Neural cell (in vitro differentiated cells): ENCODE measurements around the gene TRAPPC6A. TPM values are rescaled to one million over a fixed set of nuclear protein-coding genes. Genes with fewer than 3 reads are reported as not detected.

Experiments used
- H2AFZ ChIP-seq: fragments of 200-600, 300-800 bp; sonication (generic), shearing (Covaris generic); 2 replicates; pipeline ENCODE4 v1.6.0; 2014; ENCODE audit warnings: low read depth, mild to moderate bottlenecking, antibody characterized with exemption, low read length, moderate library complexity
- H3F3A ChIP-seq: fragments of 200-600 bp; shearing (Covaris generic); 2 replicates; pipeline ENCODE4 v1.6.1; 2016; ENCODE audit warnings: mild to moderate bottlenecking, moderate library complexity, mixed read lengths, antibody characterized with exemption, low read length; ENCODE audit not compliant: insufficient read depth, poor library complexity, severe bottlenecking
- H3K27ac ChIP-seq: fragments of 200-600, 300-800 bp; sonication (generic), shearing (Covaris generic); 2 replicates; pipeline ENCODE4 v1.5.1; 2014; ENCODE audit warnings: mild to moderate bottlenecking, low read length, moderate library complexity
- H3K27me3 ChIP-seq: fragments of 300-800, 200-600 bp; sonication (generic), shearing (Covaris generic); 2 replicates; pipeline ENCODE4 v1.6.0; 2014; ENCODE audit warnings: mild to moderate bottlenecking, low read depth, low read length, moderate library complexity; ENCODE audit not compliant: insufficient read depth
- H3K36me3 ChIP-seq: fragments of 300-800, 200-600 bp; sonication (generic), shearing (Covaris generic); 2 replicates; pipeline ENCODE4 v1.5.1; 2014; ENCODE audit warnings: mild to moderate bottlenecking, antibody characterized with exemption, low read length, moderate library complexity; ENCODE audit not compliant: insufficient read depth
- H3K4me2 ChIP-seq: fragments of 300-800, 200-600 bp; sonication (generic), shearing (Covaris generic); 2 replicates; pipeline ENCODE4 v1.6.0; 2014; ENCODE audit warnings: mild to moderate bottlenecking, low read length
- H3K4me3 ChIP-seq: fragments of 300-800, 200-600 bp; sonication (generic), shearing (Covaris generic); 2 replicates; pipeline ENCODE4 v1.5.1; 2014; ENCODE audit warnings: mild to moderate bottlenecking, low read length, moderate library complexity
- H3K79me2 ChIP-seq: fragments of 200-600 bp; shearing (Covaris generic); replicated peaks from 2 replicates; pipeline ENCODE4 v1.6.0; 2014; ENCODE audit warnings: mild to moderate bottlenecking, low read length, moderate library complexity; ENCODE audit not compliant: insufficient read depth
- H3K9ac ChIP-seq: fragments of 300-800, 200-600 bp; sonication (generic), shearing (Covaris generic); 2 replicates; pipeline ENCODE4 v1.6.1; 2016; ENCODE audit warnings: mild to moderate bottlenecking, low read length, mixed read lengths
- H3K9me2 ChIP-seq: fragments of 200-600 bp; shearing (Covaris generic); 2 replicates; pipeline ENCODE4 v1.6.1; 2016; ENCODE audit warnings: mild to moderate bottlenecking, low read length, mixed read lengths; ENCODE audit not compliant: insufficient read depth
- H3K9me3 ChIP-seq: fragments of 200-600, 300-800 bp; sonication (generic), shearing (Covaris generic); 2 replicates; pipeline ENCODE4 v1.6.1; 2016; ENCODE audit warnings: mild to moderate bottlenecking, mixed run types, low read length, moderate library complexity, mixed read lengths
- H4K20me1 ChIP-seq: fragments of 200-600 bp; shearing (Covaris generic); 2 replicates; pipeline ENCODE4 v1.6.1; 2016; ENCODE audit warnings: mild to moderate bottlenecking, mixed run types; ENCODE audit not compliant: insufficient read depth
- CTCF ChIP-seq: fragments of 450-650 bp; IDR thresholded peaks from 2 replicates; pipeline ENCODE4 v1.5.1; 2014; ENCODE audit warnings: antibody characterized with exemption, mild to moderate bottlenecking, moderate library complexity; ENCODE audit not compliant: poor library complexity, severe bottlenecking
- EP300 ChIP-seq: fragments of 450-650 bp; conservative IDR thresholded peaks from 2 replicates; pipeline ENCODE4 v1.6.1; 2014; ENCODE audit warnings: antibody characterized with exemption, mild to moderate bottlenecking, moderate library complexity; ENCODE audit not compliant: poor library complexity, severe bottlenecking
- EZH2 ChIP-seq: fragments of 200-600, 300-800 bp; shearing (Covaris generic), sonication (generic); IDR thresholded peaks from 2 replicates; pipeline ENCODE4 v1.6.1; 2014; ENCODE audit warnings: antibody characterized with exemption, low read length, borderline replicate concordance, mild to moderate bottlenecking; ENCODE audit not compliant: insufficient read depth, poor library complexity, severe bottlenecking
- MXI1 ChIP-seq: fragments of 450-650 bp; conservative IDR thresholded peaks from 2 replicates; pipeline ENCODE4 v1.6.1; 2014; ENCODE audit warnings: antibody characterized with exemption, mild to moderate bottlenecking; ENCODE audit not compliant: poor library complexity, severe bottlenecking
- POLR2AphosphoS5 ChIP-seq: IDR thresholded peaks from 2 replicates; pipeline ENCODE4 v1.6.1; 2012
- RAD21 ChIP-seq: fragments of 450-650 bp; conservative IDR thresholded peaks from 2 replicates; pipeline ENCODE4 v1.6.1; 2014; ENCODE audit warnings: antibody characterized with exemption, mild to moderate bottlenecking, moderate library complexity
- REST ChIP-seq: IDR thresholded peaks from 2 replicates; pipeline ENCODE4 v1.6.1; 2012; ENCODE audit warnings: borderline replicate concordance
- SMC3 ChIP-seq: fragments of 450-650 bp; conservative IDR thresholded peaks from 2 replicates; pipeline ENCODE4 v1.6.1; 2014; ENCODE audit warnings: antibody characterized with exemption, mild to moderate bottlenecking, moderate library complexity; ENCODE audit not compliant: poor library complexity
- TAF1 ChIP-seq: IDR thresholded peaks from 2 replicates; pipeline ENCODE4 v1.6.1; 2012; ENCODE audit warnings: low read depth
- polyA plus RNA-seq: library from polyadenylated mRNA; depleted of rRNA; stranded (reverse); fragments of >200 nt; gene quantifications from 2 replicates; pipeline ENCODE4 v1.2.3, GENCODE V29; 2014

The TRAPPC6A gene
- polyA plus RNA-seq, 1 donor from 2014 or later, result 48.5 TPM

- no peaks in the 10 kb centered on the region for H3K9me2 ChIP-seq
- no peak overlapping the region for H3K27ac ChIP-seq
- H3K27me3 ChIP-seq, result no peaks in the 10 kb centered on the region
- H3F3A ChIP-seq, result no peaks in the 10 kb centered on the region
- TF ChIP-seq CTCF (no peak), RAD21 (peak; percentile 29)
- H3K9ac ChIP-seq, result no peak overlapping the region
- no peak overlapping the region for H2AFZ ChIP-seq
- H3K4me2 ChIP-seq, result no peak overlapping the region
- H4K20me1 ChIP-seq, result no peaks in the 10 kb centered on the region
- H3K79me2 ChIP-seq, result no peaks in the 10 kb centered on the region
- no peak overlapping the region for H3K4me3 ChIP-seq
- H3K36me3 ChIP-seq, result no peaks in the 10 kb centered on the region
- no peaks in the 10 kb centered on the region for H3K9me3 ChIP-seq
Measured at GRCh38 chr19:45200568-45200967, 22.5 kb upstream of the TRAPPC6A start.

GRCh38 chr19:45195764-45196163 lies 17.7 kb upstream of the TRAPPC6A start:
- H2AFZ ChIP-seq, result no peak overlapping the region
- no peak overlapping the region for H3K9ac ChIP-seq
- no peak overlapping the region for H3K27ac ChIP-seq
- TF ChIP-seq CTCF (no peak), EZH2 (no peak), EP300 (no peak), TAF1 (no peak), MXI1 (no peak), SMC3 (no peak), REST (no peak), RAD21 (no peak), POLR2AphosphoS5 (no peak)
- no peaks in the 10 kb centered on the region for H3F3A ChIP-seq
- no peaks in the 10 kb centered on the region for H3K9me3 ChIP-seq
- H3K4me3 ChIP-seq, result no peak overlapping the region
- no peaks in the 10 kb centered on the region for H3K36me3 ChIP-seq
- no peaks in the 10 kb centered on the region for H3K79me2 ChIP-seq
- no peak overlapping the region for H3K4me2 ChIP-seq
- H3K9me2 ChIP-seq, result no peaks in the 10 kb centered on the region
- no peaks in the 10 kb centered on the region for H3K27me3 ChIP-seq
- H4K20me1 ChIP-seq, result no peaks in the 10 kb centered on the region
